HG03025 (cell line): Measurements from ENCODE around the gene SUSD4.
"Not testable (repeated sequence)": the region's sequence is repeated elsewhere in the genome, so short reads cannot be mapped to it uniquely, and the experiment has no call there.

Experiments
- ATAC-seq: cut with Tn5 transposase; IDR thresholded peaks from one replicate; pipeline ENCODE4 v1.9.1; 2021; ENCODE audit warnings: mild to moderate bottlenecking, moderate library complexity; ENCODE audit not compliant: unreplicated experiment, low FRiP score

SUSD4 gene

DNA sequence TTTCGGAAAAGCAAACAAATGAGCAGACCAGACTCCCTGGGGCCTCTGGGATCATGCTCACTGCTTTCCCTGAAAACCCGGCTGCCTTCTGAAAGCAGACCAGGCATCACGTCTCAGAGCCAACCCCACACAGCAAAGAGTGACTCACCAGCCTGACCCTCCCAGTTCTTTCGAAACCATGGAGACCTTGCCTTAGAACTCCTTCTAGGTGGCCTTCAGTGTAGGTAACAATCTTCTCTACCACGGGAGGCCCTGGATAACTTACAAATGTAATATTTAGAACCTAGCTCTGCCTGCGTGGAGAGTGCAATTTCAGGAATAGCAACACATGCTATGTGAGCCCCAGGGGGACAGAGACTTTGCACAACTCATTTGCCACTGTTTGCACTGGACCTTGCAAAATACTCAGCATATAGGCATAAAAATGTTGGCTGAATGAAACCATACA, 105.2 kb downstream of the SUSD4 start:
- ATAC-seq, result no peak

GRCh38 chr1:223257856-223258550, 106.0 kb downstream of the SUSD4 start:
- ATAC-seq, result no peak

- no peak for ATAC-seq
Observed at GRCh38 chr1:223256034-223256433, 107.9 kb downstream of the SUSD4 start.

GRCh38 chr1:223253916-223254315, 110.1 kb downstream of the SUSD4 start:
- no peak for ATAC-seq

DNA sequence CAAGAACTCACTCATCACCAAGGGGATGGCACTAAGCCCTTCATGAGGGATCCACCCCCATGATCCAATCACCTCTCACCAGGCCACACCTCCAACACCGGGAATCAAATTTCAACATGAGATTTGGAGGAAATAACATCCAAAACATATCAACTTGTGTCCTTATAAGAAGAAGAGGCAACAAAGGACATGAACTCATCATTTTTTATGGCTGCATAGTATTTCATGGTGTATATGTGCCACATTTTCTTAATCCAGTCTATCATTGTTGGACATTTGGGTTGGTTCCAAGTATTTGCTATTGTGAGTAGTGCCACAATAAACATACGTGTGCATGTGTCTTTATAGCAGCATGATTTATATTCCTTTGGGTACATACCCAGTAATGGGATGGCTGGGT, 112.6 kb downstream of the SUSD4 start:
- not testable (repeated sequence) for ATAC-seq

DNA sequence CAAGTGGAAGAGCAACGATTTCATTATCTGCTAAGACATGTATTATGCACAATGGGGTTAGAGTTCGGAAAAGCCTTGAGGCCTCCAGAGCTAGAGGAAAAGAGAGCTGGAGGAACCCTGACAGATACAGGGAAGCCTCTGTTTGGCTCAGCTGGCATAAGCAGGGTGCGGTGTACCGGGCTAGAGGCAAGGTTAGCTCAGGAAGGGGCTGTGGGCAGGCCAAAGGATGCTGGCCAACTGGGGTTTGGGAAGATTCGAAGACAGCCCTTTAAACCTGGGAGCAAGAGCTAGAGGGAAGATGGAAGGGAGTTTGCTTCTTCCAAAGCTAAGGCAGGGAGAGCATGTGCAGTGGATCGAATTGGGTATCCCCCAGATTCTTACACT, 113.4 kb downstream of the SUSD4 start:
- no peak for ATAC-seq

GRCh38 chr1:223249854-223250631, 113.9 kb downstream of the SUSD4 start:
- no peak for ATAC-seq

GRCh38 chr1:223248770-223249140, 115.2 kb downstream of the SUSD4 start:
- no peak for ATAC-seq

- ATAC-seq, result no peak
Observed at GRCh38 chr1:223248001-223248769, 115.8 kb downstream of the SUSD4 start.

DNA sequence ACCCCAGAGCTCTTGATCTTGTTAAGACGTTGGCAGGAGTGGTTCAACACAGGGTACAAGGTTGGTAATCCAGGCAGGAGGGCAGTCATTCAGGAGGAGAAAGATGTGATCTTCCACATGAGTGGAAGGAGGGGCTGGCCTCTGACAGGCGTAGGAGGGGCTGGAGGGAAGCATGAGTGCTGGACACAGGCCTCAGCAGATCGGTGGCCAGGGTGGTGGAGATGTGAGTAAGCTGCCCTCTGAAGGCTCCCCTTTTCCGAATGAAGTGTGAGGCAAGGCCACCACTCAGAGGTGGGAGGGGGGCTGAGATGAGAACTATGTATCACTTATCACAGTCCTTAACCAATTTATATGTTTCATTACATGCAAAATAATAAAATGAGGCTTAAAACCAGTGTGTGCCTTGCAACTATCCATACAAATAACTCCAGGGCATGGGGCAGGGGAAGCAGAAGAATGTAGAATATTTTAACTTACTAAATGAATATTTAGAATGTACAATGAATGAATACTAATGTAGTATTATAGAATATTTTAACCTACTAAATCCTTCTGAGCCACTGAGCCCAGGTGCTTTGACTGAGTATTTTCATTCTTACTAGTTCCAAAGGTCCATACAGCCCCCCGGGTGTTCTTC, 117.4 kb downstream of the SUSD4 start:
- ATAC-seq, result no peak

GRCh38 chr1:223245983-223246382, 118.0 kb downstream of the SUSD4 start:
- no peak for ATAC-seq

DNA sequence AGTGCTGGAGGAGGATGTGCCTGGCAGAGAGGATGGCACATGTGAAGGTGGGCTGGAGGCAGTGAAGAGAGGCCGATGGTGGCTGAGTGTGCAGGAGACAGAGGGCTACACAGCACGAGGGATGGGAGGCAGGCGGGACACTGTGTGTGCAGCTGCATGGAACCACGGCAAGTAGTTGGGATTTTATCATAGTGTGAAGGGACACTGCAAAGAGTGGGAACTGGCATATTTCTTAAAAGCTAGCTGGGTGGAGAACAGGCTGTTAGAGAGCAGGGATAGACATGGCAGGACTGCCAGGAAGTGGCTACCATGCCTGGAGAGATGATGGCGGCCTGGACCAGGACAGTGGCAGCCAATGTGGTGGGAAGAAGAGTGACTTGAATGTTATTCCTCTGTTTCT, 118.6 kb downstream of the SUSD4 start:
- ATAC-seq, result no peak

DNA sequence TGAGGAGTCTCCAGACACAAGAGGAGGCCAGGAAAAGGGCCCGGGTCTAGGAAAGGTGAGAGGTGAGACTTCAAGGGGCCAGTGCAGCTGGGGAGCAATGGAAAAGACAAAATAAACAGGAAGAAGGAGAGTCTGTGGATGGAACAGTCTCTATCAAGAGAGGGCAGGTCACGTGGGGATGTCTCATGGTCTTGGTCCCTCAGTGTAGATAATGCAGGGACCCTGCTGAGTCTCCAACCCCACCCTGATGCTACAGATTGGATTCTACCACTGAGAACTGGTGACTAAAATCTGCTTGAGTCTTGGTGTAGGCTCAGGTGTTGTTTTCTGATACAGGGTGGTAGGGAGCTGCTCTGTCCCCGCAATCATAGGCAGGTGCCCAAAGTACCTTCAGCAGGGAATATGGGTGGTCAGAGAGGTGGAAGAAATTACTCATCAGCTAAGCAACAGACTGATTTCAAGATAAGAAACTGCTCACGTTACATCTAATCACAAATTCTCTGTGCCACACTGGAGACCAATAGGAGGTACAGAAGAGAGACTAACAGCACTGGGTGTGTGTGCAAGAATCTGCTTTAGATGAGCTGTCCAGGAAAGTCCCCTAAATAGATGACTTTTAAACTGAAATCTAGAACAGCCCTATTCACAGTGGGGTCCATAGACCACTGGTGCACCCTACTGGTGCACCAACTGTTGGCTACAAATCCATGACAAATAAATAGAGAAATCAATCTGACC, 119.4 kb downstream of the SUSD4 start:
- no peak for ATAC-seq

DNA sequence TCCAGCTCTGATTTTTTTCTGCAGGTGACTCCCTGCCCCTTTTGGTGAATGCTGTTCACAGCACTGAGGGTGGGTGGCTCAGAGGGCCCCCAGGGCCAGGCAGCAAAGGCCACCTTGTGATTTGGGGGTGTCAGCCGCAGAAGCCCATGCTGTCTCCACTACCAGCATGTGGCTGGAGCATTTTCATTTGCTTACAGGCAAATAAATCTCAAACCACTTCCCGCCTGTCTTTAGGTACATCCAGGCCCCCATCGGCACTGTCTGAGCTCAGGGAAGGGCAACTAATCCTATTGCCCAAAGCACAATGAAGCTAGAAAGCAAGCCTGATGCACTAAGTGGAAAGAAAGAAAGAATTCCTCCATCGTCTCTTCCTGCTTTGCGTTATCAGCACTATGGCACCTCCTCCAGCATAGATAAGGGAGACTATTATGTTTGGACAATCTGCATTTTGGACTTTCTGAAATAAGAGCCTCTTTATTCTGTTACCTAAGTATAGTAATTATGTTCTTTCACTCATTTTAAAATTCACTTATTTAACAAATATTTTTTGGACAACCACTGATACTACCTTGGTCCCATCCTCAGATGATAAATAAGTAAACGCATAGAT, 120.4 kb downstream of the SUSD4 start:
- no peak for ATAC-seq

DNA sequence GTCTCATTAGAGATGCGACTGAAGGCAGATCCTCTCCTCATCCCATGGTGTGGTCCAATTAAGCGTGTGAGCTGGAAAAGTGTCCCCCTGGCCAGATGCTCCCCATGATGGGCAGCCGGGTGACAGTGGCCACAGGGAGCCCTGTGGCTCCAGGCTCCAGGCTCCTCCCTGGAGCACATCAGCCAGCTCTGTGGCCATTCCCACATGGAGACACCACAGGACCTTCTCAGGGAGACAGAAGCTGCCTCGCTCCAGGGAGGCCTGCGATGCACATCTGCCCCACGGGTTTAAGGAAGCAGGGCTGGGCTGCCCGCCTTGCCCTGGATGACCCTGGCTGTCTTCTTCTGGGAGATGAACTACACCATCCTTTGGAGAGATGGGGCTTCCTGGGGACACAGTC, 121.0 kb downstream of the SUSD4 start:
- no peak for ATAC-seq

DNA sequence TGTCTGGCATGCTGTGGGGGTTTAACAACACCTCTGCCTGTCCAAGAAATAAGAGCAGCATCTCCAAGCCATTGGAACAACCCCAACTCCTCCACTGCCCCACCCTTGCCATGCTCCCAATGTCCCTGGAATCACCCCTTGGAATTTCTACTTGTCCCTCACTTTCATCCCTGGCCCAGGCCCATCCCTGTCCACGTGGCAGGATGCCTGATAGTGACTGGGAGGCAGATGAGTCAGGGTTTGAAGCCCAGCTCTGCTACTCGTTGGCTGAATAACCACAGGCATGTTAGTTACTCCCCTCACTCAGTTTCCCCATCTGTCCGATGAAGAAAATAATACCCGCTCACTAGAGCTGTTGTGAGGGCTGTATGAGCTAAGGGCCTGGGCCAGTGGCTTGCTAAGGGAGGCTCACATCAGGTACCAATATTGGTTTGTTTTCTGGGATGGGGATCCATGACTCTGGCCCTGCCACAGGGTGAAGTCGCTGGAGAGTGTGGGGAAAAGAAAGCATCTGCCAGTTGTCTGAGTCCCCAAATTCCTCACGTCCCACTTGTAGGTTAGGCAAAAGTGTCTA, 121.5 kb downstream of the SUSD4 start:
- no peak for ATAC-seq

DNA sequence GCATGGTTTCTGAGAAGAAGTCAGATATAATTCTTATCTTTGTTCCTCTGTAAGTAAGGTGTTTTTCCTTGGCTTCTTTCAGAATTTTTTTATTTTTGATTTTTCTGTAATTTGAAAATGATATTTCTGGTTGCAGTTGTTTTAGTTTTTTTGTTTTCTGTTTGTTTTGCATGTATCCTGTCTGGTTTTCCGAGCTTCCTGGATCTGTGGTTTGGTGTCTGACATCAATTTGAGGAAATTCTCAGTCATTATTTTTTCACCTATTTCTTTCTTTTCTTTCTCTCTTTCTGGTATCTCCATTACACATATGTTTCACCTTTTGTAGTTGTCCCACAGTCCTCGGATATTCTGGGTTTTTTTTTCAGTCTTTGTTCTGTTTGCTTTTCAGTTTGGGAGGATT, 123.9 kb downstream of the SUSD4 start:
- no peak for ATAC-seq

DNA sequence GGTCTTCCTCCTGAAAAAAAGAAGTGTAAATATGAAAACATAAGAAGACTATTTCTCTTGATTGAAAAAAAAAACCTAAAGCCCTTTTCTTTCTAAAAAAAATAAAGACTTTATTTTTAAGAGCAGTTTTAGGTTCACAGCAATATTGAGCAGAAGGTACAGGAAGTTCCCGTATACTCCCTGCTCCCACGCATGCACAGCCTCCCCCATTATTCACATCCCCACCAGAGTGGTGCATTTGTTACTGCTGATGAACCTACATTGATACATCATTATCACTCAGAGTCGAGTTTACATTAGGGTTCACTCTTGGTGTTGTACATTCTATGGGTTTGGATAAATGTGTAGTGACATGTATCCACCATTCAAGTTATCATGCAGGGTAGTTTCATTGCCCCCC, 128.9 kb downstream of the SUSD4 start:
- ATAC-seq, result no peak

DNA sequence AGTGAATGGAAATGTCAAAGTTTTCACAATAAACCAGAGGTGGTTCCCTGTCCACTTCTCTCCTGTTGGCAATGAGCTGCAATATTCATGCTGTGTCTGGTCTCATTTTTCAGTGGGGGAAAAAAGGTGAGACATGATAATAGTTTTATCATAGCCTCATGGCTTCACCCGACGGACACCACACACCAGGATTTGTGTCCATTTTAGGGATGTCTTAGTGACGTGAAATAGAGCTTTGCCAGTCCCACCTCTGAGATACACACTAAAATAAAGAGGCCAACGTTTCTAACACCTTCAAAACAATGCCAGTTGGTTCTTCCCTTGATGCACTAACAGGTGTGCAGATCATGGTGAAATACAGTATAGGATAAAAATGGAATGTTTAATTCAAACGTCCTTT, 129.4 kb downstream of the SUSD4 start:
- ATAC-seq, result no peak

- ATAC-seq, result no peak
Observed at GRCh38 chr1:223234170-223234514, 129.8 kb downstream of the SUSD4 start.
